ENCODE data around the gene SLC16A1. TPM values are rescaled to one million over a fixed set of nuclear protein-coding genes. Genes with fewer than 3 reads are reported as not detected.
A peak's percentile ranks its signal among the peaks of the same experiment; 100 is the strongest.
"Not testable (repeated sequence)": the region's sequence is repeated elsewhere in the genome, so short reads cannot be mapped to it uniquely, and the experiment has no call there.

The SLC16A1 gene
- total RNA-seq, 1 donor from 2014 or later = 9.8 TPM

DNA sequence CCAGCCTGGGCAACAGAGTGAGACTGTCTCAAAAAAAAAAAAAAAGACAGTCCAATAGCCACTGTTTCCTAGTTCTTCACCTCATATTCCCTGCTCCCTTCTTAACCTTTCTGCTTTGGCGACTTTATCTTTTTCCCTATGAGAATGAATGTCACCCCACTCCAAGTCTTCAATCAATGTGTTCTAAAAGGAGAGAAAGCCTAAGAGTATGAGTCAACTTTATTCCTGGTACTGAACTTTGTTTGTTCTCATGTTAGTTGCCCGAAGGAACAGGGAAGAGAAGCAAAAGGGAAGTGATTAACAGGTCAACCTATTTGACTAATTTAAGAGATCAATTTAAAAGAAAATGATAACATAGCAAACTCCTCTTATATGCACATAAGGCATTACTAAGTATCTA lies 39.9 kb upstream of the SLC16A1 start:
- no peaks in the 10 kb centered on the region for H3K9me3 ChIP-seq
- peak in 1 of 2 donors; percentile 53 for ATAC-seq
- TF ChIP-seq, protein P1, sequence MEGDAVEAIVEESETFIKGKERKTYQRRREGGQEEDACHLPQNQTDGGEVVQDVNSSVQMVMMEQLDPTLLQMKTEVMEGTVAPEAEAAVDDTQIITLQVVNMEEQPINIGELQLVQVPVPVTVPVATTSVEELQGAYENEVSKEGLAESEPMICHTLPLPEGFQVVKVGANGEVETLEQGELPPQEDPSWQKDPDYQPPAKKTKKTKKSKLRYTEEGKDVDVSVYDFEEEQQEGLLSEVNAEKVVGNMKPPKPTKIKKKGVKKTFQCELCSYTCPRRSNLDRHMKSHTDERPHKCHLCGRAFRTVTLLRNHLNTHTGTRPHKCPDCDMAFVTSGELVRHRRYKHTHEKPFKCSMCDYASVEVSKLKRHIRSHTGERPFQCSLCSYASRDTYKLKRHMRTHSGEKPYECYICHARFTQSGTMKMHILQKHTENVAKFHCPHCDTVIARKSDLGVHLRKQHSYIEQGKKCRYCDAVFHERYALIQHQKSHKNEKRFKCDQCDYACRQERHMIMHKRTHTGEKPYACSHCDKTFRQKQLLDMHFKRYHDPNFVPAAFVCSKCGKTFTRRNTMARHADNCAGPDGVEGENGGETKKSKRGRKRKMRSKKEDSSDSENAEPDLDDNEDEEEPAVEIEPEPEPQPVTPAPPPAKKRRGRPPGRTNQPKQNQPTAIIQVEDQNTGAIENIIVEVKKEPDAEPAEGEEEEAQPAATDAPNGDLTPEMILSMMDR (IDR thresholded peaks at IDR 0.05) = no peak
- intact Hi-C loops (cut with DNase I) = no loop called here
- H3K27ac ChIP-seq = no peak overlapping the region
- peaks cover 4% of the 10 kb centered on the region for H3K4me1 ChIP-seq
- H3K36me3 ChIP-seq = no peaks in the 10 kb centered on the region
- no peak for DNase-seq
- H3K4me3 ChIP-seq = no peak overlapping the region
- H3K27me3 ChIP-seq (ENCODE audit: low read depth) = no peaks in the 10 kb centered on the region

DNA sequence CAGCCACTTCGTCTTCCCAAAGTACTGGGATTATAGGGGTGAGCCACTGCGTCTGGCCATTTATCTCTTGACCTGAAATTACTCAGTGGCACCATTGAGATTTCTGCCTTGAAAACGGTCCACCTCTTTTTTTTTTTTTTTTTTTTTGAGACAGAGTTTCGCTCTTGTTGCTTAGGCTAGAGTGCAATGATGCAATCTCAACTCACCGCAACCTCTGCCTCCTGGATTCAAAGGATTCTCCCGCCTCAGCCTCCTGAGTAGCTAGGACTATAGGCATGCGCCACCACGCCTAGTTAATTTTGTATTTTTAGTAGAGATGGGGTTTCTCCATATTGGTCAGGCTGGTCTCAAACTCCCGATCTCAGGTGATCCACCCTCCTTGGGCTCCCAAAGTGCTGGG lies 39.0 kb upstream of the SLC16A1 start:
- H3K4me3 ChIP-seq; H3K4me1 ChIP-seq; H3K36me3 ChIP-seq; H3K27ac ChIP-seq; H3K27me3 ChIP-seq (ENCODE audit: low read depth); intact Hi-C loops (cut with DNase I); DNase-seq; ATAC-seq; H3K9me3 ChIP-seq: not testable (repeated sequence)

DNA sequence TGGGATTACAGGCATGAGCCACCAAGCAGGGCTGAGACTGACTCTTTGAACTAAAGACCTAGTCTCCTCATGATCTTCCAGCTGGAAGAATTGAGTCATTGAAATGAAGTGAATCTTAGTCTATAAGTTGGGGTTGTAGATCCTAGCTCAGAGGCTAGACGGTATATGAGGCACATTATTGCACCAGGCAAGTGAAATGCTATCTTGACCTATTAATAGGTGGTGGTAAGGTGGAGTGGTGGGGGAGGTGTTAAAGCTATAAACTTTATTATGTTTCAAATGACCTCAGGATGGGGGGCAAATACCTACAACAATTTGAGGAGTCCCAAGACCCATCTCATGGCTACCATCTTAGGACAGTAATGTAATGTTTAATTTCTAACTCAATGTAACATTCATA lies 36.8 kb upstream of the SLC16A1 start:
- intact Hi-C loops (cut with DNase I) = no loop called here
- Histone ChIP-seq H3K9me3 (no peaks in the 10 kb centered on the region), H3K4me1 (peaks cover 4% of the 10 kb centered on the region), H3K27ac (no peak overlapping the region), H3K27me3 (ENCODE audit: low read depth) (no peaks in the 10 kb centered on the region), H3K4me3 (no peak overlapping the region), H3K36me3 (no peaks in the 10 kb centered on the region)
- TF ChIP-seq, protein P1 (IDR thresholded peaks at IDR 0.05) = no peak
- no peak for DNase-seq
- ATAC-seq = no peak

DNA sequence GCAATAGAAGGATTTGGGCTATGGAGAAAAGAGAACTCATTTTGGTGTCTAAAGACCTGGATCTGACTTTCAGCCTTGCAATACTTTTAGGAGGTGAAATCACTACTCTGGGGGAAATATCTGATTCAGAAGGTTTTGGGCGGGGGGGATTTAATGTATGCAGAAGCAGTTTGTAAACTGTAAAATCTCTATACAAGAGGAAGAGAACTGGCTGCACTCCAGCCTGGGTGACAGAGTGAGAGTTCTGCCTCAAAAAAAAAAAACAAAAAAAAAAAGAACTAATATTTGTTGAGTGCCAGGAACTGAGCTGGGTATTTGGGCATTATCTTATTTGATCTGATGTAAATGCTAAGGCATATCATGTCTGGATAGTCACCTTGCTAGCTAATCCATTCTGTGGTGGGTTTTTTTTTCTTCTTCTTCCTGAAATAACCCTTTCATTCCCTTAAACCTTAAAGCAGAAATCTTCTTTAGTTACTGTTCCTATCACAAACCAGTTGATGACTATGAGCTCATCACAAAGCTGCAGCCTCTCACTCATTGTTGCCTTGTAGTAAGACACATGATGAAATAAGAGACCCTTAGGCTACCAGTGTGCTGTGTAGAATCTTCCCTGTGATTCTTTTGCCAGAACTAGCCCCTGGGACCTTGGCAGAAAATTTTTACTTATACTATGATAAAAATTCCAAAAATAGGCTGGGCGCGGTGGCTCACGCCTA lies 35.6 kb upstream of the SLC16A1 start:
- H3K4me1 ChIP-seq = peaks cover 4% of the 10 kb centered on the region
- DNase-seq (no peak), ATAC-seq (no peak)
- H3K9me3 ChIP-seq = no peaks in the 10 kb centered on the region
- intact Hi-C loops (cut with DNase I) = no loop called here
- H3K27ac ChIP-seq = no peak overlapping the region
- no peaks in the 10 kb centered on the region for H3K27me3 ChIP-seq (ENCODE audit: low read depth)
- no peaks in the 10 kb centered on the region for H3K36me3 ChIP-seq
- no peak overlapping the region for H3K4me3 ChIP-seq
- TF ChIP-seq, protein P1 (IDR thresholded peaks at IDR 0.05) = no peak

DNA sequence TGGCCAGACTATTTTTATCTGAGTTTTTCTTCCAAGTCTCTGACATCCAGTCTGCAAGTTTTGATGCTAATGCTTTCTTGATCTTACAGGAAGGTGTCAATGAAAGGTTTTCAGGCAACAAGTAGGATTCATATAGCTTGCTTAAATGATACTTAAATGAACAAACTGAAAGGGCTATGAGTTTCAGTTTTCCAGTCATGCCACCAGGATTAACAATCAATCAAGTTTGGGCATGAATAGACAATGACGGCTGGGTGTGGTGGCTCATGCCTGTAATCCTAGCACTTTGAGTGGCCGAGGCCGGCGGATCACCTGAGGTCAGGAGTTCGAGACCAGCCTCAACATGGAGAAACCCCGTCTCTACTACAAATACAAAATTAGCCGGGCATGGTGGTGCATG lies 34.3 kb upstream of the SLC16A1 start:
- TF ChIP-seq, protein P1 (IDR thresholded peaks at IDR 0.05) = no peak
- DNase-seq (no peak), ATAC-seq (no peak)
- Histone ChIP-seq H3K4me3 (no peak overlapping the region), H3K27me3 (ENCODE audit: low read depth) (no peaks in the 10 kb centered on the region), H3K27ac (no peak overlapping the region), H3K36me3 (no peaks in the 10 kb centered on the region), H3K4me1 (peaks cover 4% of the 10 kb centered on the region), H3K9me3 (no peaks in the 10 kb centered on the region)
- intact Hi-C loops (cut with DNase I) = no loop called here

DNA sequence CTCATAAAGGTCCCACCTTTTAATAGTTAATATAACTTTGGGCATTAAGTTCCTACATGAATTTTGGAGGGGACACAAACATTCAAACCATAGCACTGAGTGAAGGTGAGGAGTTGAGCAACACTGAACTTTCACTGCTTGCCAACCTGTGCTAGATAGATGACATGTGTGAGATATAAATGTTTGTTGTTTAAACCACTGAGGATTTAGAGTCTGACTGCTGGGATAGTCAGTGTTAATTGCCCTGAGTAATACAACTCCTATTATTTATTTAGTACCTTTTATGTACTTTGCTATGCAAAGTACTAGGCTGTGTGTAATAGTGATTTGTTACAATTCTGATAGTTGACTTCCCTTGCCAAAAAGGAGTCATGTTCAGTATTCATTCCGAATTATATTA lies 32.4 kb upstream of the SLC16A1 start:
- no peaks in the 10 kb centered on the region for H3K9me3 ChIP-seq
- TF ChIP-seq, protein P1 (IDR thresholded peaks at IDR 0.05) = no peak
- no peak for DNase-seq
- intact Hi-C loops (cut with DNase I) = no loop called here
- no peaks in the 10 kb centered on the region for H3K27me3 ChIP-seq (ENCODE audit: low read depth)
- no peaks in the 10 kb centered on the region for H3K36me3 ChIP-seq
- no peak overlapping the region for H3K27ac ChIP-seq
- ATAC-seq = no peak
- peaks cover 3% of the 10 kb centered on the region for H3K4me1 ChIP-seq
- H3K4me3 ChIP-seq = no peak overlapping the region
